ENCODE results near the gene CD44. TPM values are rescaled to one million over a fixed set of nuclear protein-coding genes. Genes with fewer than 3 reads are reported as not detected.

Gene CD44
- total RNA-seq, 1 donor from 2014 or later, result 548 TPM

- Histone ChIP-seq H3K4me3 (no peak overlapping the region), H3K4me1 (peaks cover 12% of the 10 kb centered on the region), H3K27ac (no peak overlapping the region), H3K9me3 (no peaks in the 10 kb centered on the region), H3K36me3 (no peaks in the 10 kb centered on the region), H3K27me3 (no peaks in the 10 kb centered on the region)
- intact Hi-C loops (cut with DNase I), result no loop called here
- ATAC-seq, result no peak
- no peak for DNase-seq
- no peak for TF ChIP-seq CTCF (IDR thresholded peaks at IDR 0.05)
These were observed 117.3 kb downstream of the CD44 start for GRCh38 chr11:35256296-35256695.

- H3K27me3 ChIP-seq, result no peaks in the 10 kb centered on the region
- H3K27ac ChIP-seq, result no peak overlapping the region
- no peaks in the 10 kb centered on the region for H3K36me3 ChIP-seq
- no peak overlapping the region for H3K4me3 ChIP-seq
- no peaks in the 10 kb centered on the region for H3K9me3 ChIP-seq
- peaks cover 12% of the 10 kb centered on the region for H3K4me1 ChIP-seq
- DNase-seq, result no peak
- no peak for TF ChIP-seq CTCF (IDR thresholded peaks at IDR 0.05)
- peak; percentile 77 for ATAC-seq
- intact Hi-C loops (cut with DNase I), result no loop called here
These were observed 118.3 kb downstream of the CD44 start for GRCh38 chr11:35257281-35257680.

- no peak for DNase-seq
- H3K4me1 ChIP-seq, result peaks cover 7% of the 10 kb centered on the region
- no peak for TF ChIP-seq CTCF (IDR thresholded peaks at IDR 0.05)
- no peaks in the 10 kb centered on the region for H3K27me3 ChIP-seq
- no peak overlapping the region for H3K4me3 ChIP-seq
- intact Hi-C loops (cut with DNase I), result no loop called here
- no peaks in the 10 kb centered on the region for H3K9me3 ChIP-seq
- H3K36me3 ChIP-seq, result no peaks in the 10 kb centered on the region
- H3K27ac ChIP-seq, result no peak overlapping the region
- no peak for ATAC-seq
These were observed 120.6 kb downstream of the CD44 start for GRCh38 chr11:35259529-35259928.

- Histone ChIP-seq H3K9me3 (no peaks in the 10 kb centered on the region), H3K4me1 (peaks cover 7% of the 10 kb centered on the region), H3K27ac (no peak overlapping the region), H3K27me3 (no peaks in the 10 kb centered on the region), H3K4me3 (no peak overlapping the region), H3K36me3 (no peaks in the 10 kb centered on the region)
- intact Hi-C loops (cut with DNase I), result no loop called here
- DNase-seq, result no peak
- no peak for TF ChIP-seq CTCF (IDR thresholded peaks at IDR 0.05)
- no peak for ATAC-seq
These were observed 121.5 kb downstream of the CD44 start for GRCh38 chr11:35260342-35260985.

GRCh38 chr11:35261197-35261596 is 122.2 kb downstream of the CD44 start:
- Histone ChIP-seq H3K4me1 (peaks cover 7% of the 10 kb centered on the region), H3K27me3 (no peaks in the 10 kb centered on the region), H3K4me3 (no peak overlapping the region), H3K9me3 (no peaks in the 10 kb centered on the region), H3K36me3 (no peaks in the 10 kb centered on the region), H3K27ac (no peak overlapping the region)
- TF ChIP-seq CTCF (IDR thresholded peaks at IDR 0.05), result no peak
- no peak for DNase-seq
- intact Hi-C loops (cut with DNase I), result no loop called here
- no peak for ATAC-seq

GRCh38 chr11:35262056-35262455 is 123.1 kb downstream of the CD44 start:
- DNase-seq, result no peak
- H3K4me3 ChIP-seq, result no peak overlapping the region
- intact Hi-C loops (cut with DNase I), result no loop called here
- H3K36me3 ChIP-seq, result no peaks in the 10 kb centered on the region
- no peaks in the 10 kb centered on the region for H3K27me3 ChIP-seq
- TF ChIP-seq CTCF (IDR thresholded peaks at IDR 0.05), result no peak
- no peak for ATAC-seq
- H3K27ac ChIP-seq, result no peak overlapping the region
- no peaks in the 10 kb centered on the region for H3K9me3 ChIP-seq
- H3K4me1 ChIP-seq, result peaks cover 7% of the 10 kb centered on the region

All from upper lobe of right lung (tissue), 1 donor.